Measurements from ENCODE around the gene UST.

Gene UST, protein sequence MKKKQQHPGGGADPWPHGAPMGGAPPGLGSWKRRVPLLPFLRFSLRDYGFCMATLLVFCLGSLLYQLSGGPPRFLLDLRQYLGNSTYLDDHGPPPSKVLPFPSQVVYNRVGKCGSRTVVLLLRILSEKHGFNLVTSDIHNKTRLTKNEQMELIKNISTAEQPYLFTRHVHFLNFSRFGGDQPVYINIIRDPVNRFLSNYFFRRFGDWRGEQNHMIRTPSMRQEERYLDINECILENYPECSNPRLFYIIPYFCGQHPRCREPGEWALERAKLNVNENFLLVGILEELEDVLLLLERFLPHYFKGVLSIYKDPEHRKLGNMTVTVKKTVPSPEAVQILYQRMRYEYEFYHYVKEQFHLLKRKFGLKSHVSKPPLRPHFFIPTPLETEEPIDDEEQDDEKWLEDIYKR

DNA sequence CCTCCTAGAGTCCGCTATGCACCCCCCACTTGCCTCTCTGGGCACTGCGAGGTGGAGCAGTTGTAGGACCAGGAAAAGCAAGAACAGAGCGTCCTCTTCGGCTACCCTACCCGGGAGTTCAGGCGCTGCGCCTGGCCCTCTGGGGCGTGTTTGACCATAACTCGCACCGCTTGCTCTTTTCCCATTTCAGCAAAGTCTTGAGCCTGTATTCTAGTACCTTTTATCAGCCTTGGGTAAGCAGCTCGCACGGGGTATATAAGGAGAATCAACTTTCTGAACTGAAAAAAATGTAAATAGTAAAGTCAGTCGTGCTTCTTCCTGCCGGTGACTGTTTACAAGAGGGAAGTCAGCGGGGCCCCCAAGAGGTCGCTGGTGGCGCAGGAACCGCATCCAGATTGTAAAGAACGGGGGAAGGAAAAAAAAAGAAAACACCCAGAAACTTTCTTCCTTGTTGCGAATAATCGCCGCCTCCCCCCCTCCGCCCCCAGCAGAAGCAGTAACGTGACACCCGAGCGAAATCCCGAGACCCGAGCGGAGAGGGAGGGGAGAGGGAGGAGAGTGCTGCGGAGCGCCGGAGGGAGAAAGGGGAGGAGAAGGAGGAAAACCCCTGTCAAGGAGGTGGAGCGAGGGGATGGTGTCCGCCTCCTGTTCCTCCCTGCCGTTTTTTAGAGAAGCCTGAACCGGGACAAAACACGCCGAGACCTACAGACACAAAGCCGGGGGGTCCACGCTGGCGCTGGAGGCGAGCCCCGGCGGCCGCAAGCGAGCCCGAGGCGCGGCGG is at the start of gene UST:
UST (plus strand) TSS at position 668 of the 782 bp plus-strand sequence. CDS start 401 bp downstream, outside the sequence.
- DNase-seq, result peak in 52 of 58 donors; percentile 17 to 75 (median 52)

GRCh38 chr6:148697895-148698440 is 48.9 kb upstream of the UST start:
- DNase-seq, result no peak

DNA sequence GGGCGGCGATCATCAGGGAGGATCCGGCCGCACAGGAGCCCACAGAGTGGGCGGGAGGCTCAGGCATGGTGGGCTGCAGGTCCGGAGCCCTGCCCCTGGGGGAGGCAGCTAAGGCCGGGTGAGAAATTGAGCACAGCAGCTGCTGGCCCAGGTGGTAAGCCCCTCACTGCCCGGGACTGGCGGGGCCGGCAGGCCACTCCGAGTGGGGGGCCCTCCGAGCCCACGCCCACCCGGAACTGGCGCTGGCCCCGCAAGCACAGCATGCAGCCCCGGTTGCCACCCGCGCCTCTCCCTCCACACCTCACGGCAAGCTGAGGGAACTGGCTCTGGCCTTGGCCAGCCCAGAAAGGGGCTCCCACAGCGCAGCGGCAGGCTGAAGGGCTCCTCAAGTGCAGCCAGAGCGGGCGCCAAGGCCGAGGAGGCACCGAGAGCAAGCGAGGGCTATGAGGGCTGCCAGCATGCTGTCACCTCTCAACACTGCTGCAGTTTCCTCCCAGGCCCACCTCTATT is 48.1 kb upstream of the UST start:
- DNase-seq, result no peak

DNA sequence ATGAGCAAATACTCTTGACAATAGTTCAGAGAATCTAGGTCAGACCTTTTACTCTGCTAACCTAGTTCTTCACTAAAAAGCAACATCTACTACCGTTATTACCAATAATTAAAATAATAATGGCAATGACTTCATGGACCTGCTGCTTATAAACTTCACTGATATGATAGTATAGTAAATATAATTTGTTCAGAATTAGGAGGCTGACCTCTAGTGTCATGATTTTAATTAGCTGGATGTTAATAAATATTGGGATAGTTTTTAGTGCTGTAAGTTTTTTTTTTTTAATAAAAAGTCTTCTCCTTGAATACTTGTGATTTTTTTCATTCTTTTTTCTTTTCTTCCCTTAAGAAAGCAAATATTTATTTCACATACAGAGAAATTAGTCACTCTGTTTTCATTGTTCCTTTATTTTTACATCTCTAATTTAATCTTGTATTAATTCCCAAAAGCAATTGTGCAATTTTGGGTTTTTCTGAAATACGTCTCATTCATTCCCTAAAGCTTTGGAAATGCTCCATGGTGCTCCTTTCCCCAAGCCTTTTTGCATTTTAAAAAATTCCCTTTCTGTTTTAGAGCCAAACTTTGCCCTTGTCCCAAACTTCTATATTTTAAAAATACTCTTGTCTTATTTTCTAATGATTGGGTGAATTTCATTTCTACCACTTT is 46.6 kb upstream of the UST start:
- DNase-seq, result no peak

DNA sequence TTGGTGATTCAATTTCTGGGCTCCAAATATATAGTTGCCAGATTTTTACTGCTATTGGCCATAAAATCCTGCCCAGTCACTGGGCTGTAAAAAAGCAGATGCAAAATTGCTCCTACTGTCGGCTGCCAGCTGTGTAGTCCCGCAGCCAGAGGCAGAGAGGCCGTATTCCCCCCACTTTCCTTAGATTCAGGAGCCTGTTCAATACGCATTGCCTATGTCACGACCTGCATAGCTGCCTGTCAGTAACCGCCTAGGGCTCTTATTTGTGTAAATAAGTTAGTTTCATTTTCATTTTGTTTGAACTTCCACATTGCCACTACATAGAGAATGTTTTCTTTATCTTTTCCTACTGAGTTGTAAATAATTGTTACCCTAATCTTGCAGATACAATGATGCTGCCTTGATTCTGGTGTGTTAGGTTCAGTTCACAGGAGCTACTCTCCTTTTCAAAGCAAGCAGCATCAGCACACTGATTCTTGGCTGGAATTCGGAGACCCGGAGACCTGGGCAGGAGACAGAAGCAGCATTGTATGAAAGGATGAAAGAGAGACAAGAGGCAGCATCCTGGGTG is 46.0 kb upstream of the UST start:
- DNase-seq, result peak in 5 of 58 donors; percentile 1 to 33 (median 17)

- no peak for DNase-seq
Observed at GRCh38 chr6:148701375-148701774, 45.5 kb upstream of the UST start.

DNA sequence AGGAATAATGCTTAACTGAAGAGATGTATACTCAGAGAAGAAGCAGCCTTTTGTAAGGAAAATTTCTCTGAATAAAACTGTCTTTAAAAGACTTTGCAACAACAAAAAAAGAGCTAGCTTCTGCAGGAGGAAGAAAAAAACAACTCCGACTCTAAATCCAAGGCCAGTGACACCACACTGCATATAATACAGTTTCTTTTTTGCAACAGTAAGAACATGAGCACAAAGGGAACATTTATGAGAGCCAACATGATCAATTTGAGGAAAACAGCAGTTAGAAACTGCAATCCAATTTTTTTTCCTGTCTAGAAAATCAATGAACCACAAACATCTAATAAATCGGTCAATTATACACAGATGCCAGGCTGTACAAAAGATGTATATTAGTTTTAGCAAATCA is 42.9 kb upstream of the UST start:
- DNase-seq, result no peak

DNA sequence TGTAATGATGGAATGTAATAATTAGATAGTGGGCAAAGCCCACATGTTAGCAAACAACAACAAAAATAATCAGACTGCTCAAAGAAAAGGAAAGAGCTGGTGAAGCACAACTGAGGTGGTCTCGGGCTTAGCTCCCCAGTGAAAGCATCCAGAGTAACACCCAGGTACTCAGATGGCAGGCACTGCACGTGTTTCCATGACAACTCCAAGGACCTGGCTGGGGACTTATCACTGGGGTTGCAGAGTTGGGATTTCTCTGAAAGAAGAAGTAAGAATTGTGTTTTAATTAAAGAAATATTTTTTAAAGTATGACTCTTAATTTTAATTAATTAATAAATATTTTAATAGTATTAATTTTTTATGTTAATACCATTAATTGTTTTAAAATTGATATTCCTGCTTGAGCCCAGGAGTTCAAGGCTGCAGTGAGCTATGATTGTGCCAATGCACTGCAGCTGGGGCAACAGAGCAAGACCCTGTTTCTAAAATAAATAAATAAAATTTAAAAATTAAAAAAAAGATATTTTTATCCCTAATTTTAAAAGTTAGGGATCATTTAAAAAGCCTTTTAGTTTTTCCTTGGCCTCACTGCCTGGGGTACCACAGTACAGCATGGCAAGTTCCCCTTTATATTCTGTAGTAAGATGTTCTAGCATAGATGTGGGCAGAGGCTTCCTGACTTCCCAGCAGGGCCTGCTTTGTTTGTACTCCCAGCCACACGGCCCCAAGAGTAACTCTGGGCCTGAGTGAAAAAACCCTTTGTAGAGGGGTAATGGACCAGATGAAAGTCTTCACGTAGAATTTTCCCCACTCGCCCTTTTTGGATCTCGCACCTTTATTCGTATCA is 42.2 kb upstream of the UST start:
- DNase-seq, result no peak

DNA sequence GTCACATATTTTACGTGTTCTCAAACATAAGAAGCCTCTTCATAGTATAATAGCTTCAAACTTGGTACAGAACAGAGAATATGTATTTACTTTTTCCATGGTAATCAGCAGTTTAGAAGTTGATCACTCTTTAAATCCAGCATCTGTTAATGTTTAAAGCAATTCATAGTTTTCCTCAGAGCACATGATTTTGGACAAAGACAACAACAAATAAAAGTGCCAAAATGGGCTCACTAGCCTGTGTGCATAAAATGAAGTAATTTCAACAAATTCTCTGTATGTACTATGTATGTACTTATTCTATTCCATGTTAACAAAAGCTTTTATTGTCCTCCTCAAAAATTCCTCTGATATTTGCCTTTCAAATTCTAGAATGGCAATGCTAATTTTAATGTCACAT is 38.1 kb upstream of the UST start:
- no peak for DNase-seq

GRCh38 chr6:148709577-148709976 is 37.3 kb upstream of the UST start:
- DNase-seq, result peak in 1 of 58 donors; percentile 22

GRCh38 chr6:148711833-148712654 is 34.8 kb upstream of the UST start:
- no peak for DNase-seq

GRCh38 chr6:148713033-148713738 is 33.6 kb upstream of the UST start:
- no peak for DNase-seq

- DNase-seq, result no peak
Observed at GRCh38 chr6:148713921-148714320, 32.9 kb upstream of the UST start.

- DNase-seq, result no peak
Observed at GRCh38 chr6:148716811-148717210, 30.0 kb upstream of the UST start.

DNA sequence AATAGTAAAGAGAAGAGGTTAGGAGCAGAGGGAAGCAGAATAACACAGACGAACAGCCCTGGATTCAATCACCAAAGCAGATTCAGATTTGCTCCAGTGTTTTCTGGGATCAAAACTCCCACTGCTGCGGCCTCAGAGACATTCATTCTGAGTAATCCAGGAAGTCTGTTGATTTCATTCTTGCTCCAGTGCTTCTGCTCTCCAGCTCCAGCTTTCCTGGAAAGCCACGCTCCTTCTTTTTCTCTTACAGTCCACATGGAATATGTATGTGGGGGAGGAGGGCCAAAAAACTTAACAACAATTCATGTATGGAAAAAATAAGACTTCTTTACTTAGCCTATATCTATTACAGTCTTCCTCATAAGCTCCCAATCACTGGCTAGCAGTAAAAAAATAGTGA is 26.4 kb upstream of the UST start:
- DNase-seq, result no peak

DNA sequence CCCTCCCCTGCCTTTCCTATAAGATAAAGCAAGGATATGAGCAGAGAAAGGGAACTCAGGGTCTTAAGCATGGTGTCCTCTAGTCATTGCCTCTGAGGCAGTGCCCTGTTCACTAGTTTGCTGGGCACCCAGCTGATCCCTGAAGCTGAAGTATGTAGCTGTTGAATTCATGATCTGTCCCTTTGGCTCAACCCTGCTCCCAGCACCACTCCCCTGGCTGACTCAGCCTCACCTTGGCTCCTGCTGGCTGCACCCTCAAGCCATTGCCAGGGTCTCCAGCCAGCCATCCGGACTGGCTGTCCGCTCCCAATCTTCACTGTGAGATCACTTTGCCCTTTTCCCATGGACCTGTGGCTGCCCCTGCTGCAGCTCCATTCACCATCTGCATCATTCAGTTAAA is 25.9 kb upstream of the UST start:
- no peak for DNase-seq

DNA sequence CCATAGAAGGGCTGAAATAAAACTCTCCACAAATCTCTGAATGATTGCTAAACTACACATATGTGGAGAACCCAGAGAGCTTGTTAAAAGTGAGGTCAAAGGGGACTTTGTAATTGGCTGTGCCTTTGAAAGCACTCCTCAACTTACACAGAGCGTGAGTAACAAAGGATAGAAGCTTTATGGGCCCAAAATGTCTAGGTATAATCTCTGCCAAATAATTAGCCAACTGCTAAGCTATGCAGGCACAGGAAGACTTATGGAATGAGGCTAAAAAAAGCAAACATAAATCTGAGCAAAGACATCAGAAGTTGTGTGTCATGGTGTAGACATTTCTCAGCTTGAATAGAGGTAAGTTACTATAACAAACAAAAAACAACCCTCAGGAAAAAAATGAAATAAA is 23.3 kb upstream of the UST start:
- no peak for DNase-seq

DNA sequence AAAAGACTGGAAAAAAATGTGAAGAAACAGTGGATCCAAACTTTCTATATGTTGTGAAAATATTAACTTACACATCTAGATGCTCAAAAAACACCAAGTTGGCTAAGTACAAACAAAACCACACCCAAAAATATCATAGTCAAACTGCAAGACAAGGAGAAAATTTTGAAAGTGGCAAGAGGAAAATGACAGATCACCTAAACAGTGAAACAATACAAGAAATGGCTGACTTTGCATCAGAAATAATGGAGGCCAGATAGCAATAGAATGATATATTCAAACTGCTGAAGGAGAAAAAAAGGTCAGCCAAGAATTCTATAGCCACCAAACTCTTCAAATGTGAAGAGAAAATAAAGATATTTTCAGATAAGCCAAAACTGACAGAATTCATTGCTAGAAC is 22.4 kb upstream of the UST start:
- no peak for DNase-seq

- DNase-seq, result no peak
Observed at GRCh38 chr6:148727104-148727503, 19.7 kb upstream of the UST start.

All from anterior cingulate cortex (tissue), 58 donors.